Putamen (tissue), 1 donor: ENCODE data around the gene GALNT7.

ENCODE experiments used
- DNase-seq: peaks from one replicate; pipeline ENCODE4 v3.0.0-alpha.2; 2016; ENCODE audit warnings: low spot score

Gene GALNT7

GRCh38 chr4:173237762-173238161 is 69.2 kb downstream of the GALNT7 start:
- DNase-seq = peak; percentile 51

- no peak for DNase-seq
Observed at GRCh38 chr4:173240696-173241095, 72.1 kb downstream of the GALNT7 start.

- no peak for DNase-seq
Observed at GRCh38 chr4:173242466-173243250, 74.0 kb downstream of the GALNT7 start.

GRCh38 chr4:173243321-173243720 is 74.7 kb downstream of the GALNT7 start:
- DNase-seq = no peak

- DNase-seq = no peak
Observed at GRCh38 chr4:173243917-173244658, 75.5 kb downstream of the GALNT7 start.

GRCh38 chr4:173245952-173246351 is 77.3 kb downstream of the GALNT7 start:
- DNase-seq = no peak

- DNase-seq = no peak
Observed at GRCh38 chr4:173246719-173247118, 78.1 kb downstream of the GALNT7 start.

- DNase-seq = no peak
Observed at GRCh38 chr4:173247321-173247720, 78.7 kb downstream of the GALNT7 start.

- no peak for DNase-seq
Observed at GRCh38 chr4:173248690-173249089, 80.1 kb downstream of the GALNT7 start.

- DNase-seq = no peak
Observed at GRCh38 chr4:173252024-173252935, 83.7 kb downstream of the GALNT7 start.

GRCh38 chr4:173253561-173253960 is 85.0 kb downstream of the GALNT7 start:
- DNase-seq = no peak

GRCh38 chr4:173254646-173255045 is 86.0 kb downstream of the GALNT7 start:
- DNase-seq = no peak

- DNase-seq = no peak
Observed at GRCh38 chr4:173256825-173257224, 88.2 kb downstream of the GALNT7 start.

GRCh38 chr4:173257732-173258717 is 89.4 kb downstream of the GALNT7 start:
- peak; percentile 73 for DNase-seq

GRCh38 chr4:173258866-173259265 is 90.3 kb downstream of the GALNT7 start:
- no peak for DNase-seq

- DNase-seq = no peak
Observed at GRCh38 chr4:173259310-173259709, 90.7 kb downstream of the GALNT7 start.

GRCh38 chr4:173261052-173261451 is 92.4 kb downstream of the GALNT7 start:
- DNase-seq = no peak

GRCh38 chr4:173262375-173262774 is 93.8 kb downstream of the GALNT7 start:
- DNase-seq = no peak

GRCh38 chr4:173264245-173264644 is 95.6 kb downstream of the GALNT7 start:
- no peak for DNase-seq

GRCh38 chr4:173264684-173265185 is 96.1 kb downstream of the GALNT7 start:
- no peak for DNase-seq

GRCh38 chr4:173265751-173266150 is 97.1 kb downstream of the GALNT7 start:
- DNase-seq = no peak
